Measurements from ENCODE around the gene BMP4. TPM values are rescaled to one million over a fixed set of nuclear protein-coding genes. Genes with fewer than 3 reads are reported as not detected.
A peak's percentile ranks its signal among the peaks of the same experiment; 100 is the strongest.

BMP4 gene
- total RNA-seq, 1 experiment from 2014 or later: 12.2 TPM

- no peak overlapping the region for H3K4ac ChIP-seq (ENCODE audit: low read depth, low read length)
- Mint-ChIP-seq H3K27me3 (ENCODE audit: low read depth) (no peaks in the 10 kb centered on the region), H3K4me3 (no peak overlapping the region), H3K9me3 (no peaks in the 10 kb centered on the region), H3K36me3 (ENCODE audit: insufficient read depth in 1 of 3, low read depth in 3 of 3) (no peaks in the 10 kb centered on the region), H3K27ac (no peak overlapping the region), H3K4me1 (peaks cover 12 to 17% of the 10 kb centered on the region in 2 experiments)
- no peak overlapping the region for H2BK20ac ChIP-seq (ENCODE audit: low read depth, low read length, poor library complexity, severe bottlenecking)
- no peak overlapping the region for H3K4me2 ChIP-seq (ENCODE audit: insufficient read depth, insufficient read length, low read length)
- no peak overlapping the region for H4K5ac ChIP-seq (ENCODE audit: insufficient read length, low read depth, low read length)
- no CpG with 5 or more reads among the region's 2 CpGs for WGBS (ENCODE audit: extremely low coverage, insufficient read length, low lambda C conversion rate)
- H2BK120ac ChIP-seq (ENCODE audit: low read depth, low read length, poor library complexity, severe bottlenecking): no peak overlapping the region
- H4K20me1 ChIP-seq (ENCODE audit: control insufficient read depth, insufficient read depth, insufficient read length): no peaks in the 10 kb centered on the region
- no peak overlapping the region for H3K27ac ChIP-seq (ENCODE audit: insufficient read length, low read depth, low read length)
- H3K79me1 ChIP-seq (ENCODE audit: insufficient read depth, low read depth, low read length, poor library complexity, severe bottlenecking): no peaks in the 10 kb centered on the region
- H4K8ac ChIP-seq (replicated peaks; ENCODE audit: insufficient read length, low read depth, low read length): no peak overlapping the region
- H2BK12ac ChIP-seq (ENCODE audit: insufficient read length, low read depth, low read length): no peak overlapping the region
- no peak overlapping the region for H2BK5ac ChIP-seq (ENCODE audit: insufficient read length, low read length)
- H2AFZ ChIP-seq (ENCODE audit: low read length): no peak overlapping the region
- no peak overlapping the region for H3K14ac ChIP-seq (ENCODE audit: insufficient read depth, low read length)
- H4K91ac ChIP-seq (ENCODE audit: insufficient read length, low read depth, low read length): no peak overlapping the region
- no peak overlapping the region for H3T11ph ChIP-seq (ENCODE audit: low read length)
- TF ChIP-seq CTCF (conservative IDR thresholded peaks at IDR 0.05): peak; percentile 95
- H3K27me3 ChIP-seq (ENCODE audit: insufficient read depth, low read length): no peaks in the 10 kb centered on the region
- no peak overlapping the region for H2BK15ac ChIP-seq (ENCODE audit: low read depth, low read length)
- peak; percentile 78 for DNase-seq
- no peak overlapping the region for H3K56ac ChIP-seq (ENCODE audit: insufficient read length, low read depth, low read length)
- H3K9ac ChIP-seq (ENCODE audit: extremely low read depth, insufficient read length, low read length): no peak overlapping the region
- H3K9me3 ChIP-seq (ENCODE audit: control insufficient read depth, low read depth, low read length): no peaks in the 10 kb centered on the region
- no peaks in the 10 kb centered on the region for H3K23me2 ChIP-seq (ENCODE audit: insufficient read length, low read depth, low read length, poor library complexity, severe bottlenecking)
- H3K18ac ChIP-seq (ENCODE audit: insufficient read length, low read depth, low read length): no peak overlapping the region
- no peak overlapping the region for H2AK5ac ChIP-seq (ENCODE audit: insufficient read length, low read length)
- H3K23ac ChIP-seq (ENCODE audit: insufficient read length, low read depth, low read length): no peak overlapping the region
- no peaks in the 10 kb centered on the region for H3K79me2 ChIP-seq (ENCODE audit: insufficient read depth, low read length)
- no peaks in the 10 kb centered on the region for H3K4me1 ChIP-seq (ENCODE audit: insufficient read depth, low read length)
Observed at GRCh38 chr14:53929871-53930715, 26.5 kb downstream of the BMP4 start.

Measured in H9 (cell line).